GM19023 (cell line): Measurements from ENCODE around the gene FAM184B.
"Not testable (repeated sequence)": the region's sequence is repeated elsewhere in the genome, so short reads cannot be mapped to it uniquely, and the experiment has no call there.

Experiments used
- ATAC-seq: cut with Tn5 transposase; IDR thresholded peaks from one replicate; pipeline ENCODE4 v1.9.1; 2021; ENCODE audit warnings: mild to moderate bottlenecking, moderate library complexity; ENCODE audit not compliant: unreplicated experiment

The FAM184B gene

GRCh38 chr4:17721496-17722355 lies 59.7 kb downstream of the FAM184B start:
- ATAC-seq: no peak

GRCh38 chr4:17719106-17719505 lies 62.3 kb downstream of the FAM184B start:
- no peak for ATAC-seq

DNA sequence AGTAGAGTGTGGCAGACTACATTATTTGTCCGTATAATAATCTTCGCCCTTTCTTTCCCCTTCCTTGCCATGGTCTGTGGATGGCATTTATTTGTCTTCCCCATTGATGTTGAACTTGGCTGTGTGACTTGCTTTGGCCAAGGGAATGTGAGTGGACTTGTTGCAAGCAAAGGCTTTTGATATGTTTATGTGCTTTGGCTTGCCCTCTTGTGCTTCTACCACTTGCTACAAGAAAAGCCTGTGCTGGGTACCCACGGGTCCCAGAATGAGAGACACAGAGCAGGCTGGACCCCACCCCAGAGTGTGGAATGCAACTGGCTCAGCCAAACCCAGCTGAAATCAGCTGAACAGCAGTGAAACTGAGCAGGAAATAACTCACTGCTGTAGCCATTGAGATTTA lies 63.0 kb downstream of the FAM184B start:
- ATAC-seq: no peak

GRCh38 chr4:17717301-17717700 lies 64.1 kb downstream of the FAM184B start:
- no peak for ATAC-seq

- no peak for ATAC-seq
Measured at GRCh38 chr4:17715511-17715910, 65.9 kb downstream of the FAM184B start.

DNA sequence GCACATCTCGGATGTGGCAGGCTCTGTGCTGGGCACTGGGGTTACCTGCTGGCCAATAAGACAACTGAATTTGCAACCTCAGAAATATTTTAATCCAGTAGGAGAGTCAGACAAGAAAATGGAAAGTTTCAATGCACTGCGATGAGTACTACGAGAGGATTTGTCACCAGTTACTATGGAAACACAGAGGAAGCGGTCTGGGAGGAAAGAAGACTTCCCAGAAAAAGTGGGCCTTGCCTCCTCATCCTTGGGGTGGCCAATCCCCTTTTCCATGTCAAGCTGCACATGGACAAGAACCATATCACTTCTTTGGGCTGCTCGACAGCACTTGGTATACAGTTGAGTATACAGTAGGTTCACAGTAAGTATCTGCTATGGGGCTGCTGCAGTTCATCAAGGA lies 67.6 kb downstream of the FAM184B start:
- ATAC-seq: no peak

- ATAC-seq: no peak
Measured at GRCh38 chr4:17712166-17712565, 69.3 kb downstream of the FAM184B start.

DNA sequence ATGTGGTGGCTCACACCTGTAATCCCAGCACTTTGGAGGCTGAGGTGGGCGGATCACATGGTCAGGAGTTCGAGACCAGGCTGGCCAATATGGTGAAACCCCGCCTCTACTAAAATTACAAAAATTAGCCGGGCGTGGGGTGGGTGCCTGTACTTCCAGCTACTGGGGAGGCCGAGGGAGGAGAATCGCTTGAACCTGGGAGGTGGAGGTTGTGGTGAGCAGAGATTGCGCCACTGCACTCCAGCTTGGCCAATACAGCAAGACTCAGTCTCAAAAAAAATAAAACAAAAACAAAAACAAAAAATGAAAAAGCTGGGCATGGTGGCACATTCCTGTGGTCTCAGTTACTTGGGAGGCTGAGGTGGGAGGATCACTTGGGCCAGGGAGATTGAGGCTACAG lies 70.2 kb downstream of the FAM184B start:
- not testable (repeated sequence) for ATAC-seq

DNA sequence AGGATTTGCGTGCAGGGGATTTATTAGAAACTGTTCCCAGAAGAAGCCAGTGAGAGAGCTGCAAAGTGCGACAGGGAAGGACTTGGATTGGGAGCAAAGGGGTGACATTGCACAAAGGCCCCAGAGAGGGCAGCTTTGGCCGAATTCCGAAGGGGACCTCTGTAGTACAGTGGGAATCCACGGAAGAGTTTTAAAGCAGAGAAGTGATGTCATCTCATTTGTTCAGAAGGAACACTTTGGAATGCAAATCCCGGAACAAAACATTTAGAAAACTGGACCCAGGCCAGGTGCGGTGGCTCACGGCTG lies 71.7 kb downstream of the FAM184B start:
- no peak for ATAC-seq

GRCh38 chr4:17708992-17709762 lies 72.2 kb downstream of the FAM184B start:
- ATAC-seq: no peak

- no peak for ATAC-seq
Measured at GRCh38 chr4:17707671-17708070, 73.8 kb downstream of the FAM184B start.

DNA sequence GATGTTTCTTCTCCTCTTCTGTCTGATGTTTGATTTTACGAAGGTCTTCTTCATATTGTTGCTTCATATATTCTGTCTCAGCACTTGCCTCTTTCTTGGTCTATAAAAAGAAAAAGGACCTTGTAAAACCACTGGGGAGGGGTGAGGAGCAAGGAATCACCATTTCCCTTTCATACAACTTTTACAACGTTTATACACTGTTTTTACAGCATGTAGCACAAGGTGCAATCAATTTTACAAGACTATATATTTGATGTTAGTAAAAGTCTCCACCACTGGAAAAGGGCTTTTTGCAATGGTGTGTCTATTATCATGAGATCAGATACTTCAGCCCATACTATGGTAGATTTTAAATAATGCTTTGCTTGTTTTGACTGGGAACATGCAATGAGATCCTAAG lies 76.3 kb downstream of the FAM184B start:
- no peak for ATAC-seq

GRCh38 chr4:17704020-17704650 lies 77.3 kb downstream of the FAM184B start:
- no peak for ATAC-seq

DNA sequence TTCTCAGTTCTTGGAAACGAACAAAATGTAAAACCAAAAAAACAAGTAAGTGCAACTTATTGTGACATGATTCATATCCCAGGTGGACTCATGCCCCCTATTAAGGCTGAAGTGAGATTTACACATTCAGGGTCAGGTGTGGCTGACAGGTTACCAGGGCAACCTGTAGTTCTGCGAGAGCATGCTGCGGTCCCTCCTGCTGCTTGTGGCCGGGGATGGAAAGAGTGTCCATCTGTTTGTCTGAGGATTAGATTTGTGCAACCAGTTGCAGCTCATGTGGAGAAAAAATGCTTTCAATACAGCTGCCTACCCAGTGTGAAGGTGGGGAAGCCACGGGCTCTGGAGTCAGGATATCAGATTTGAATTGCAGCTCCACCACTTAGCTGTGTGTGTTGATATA lies 78.8 kb downstream of the FAM184B start:
- ATAC-seq: no peak

DNA sequence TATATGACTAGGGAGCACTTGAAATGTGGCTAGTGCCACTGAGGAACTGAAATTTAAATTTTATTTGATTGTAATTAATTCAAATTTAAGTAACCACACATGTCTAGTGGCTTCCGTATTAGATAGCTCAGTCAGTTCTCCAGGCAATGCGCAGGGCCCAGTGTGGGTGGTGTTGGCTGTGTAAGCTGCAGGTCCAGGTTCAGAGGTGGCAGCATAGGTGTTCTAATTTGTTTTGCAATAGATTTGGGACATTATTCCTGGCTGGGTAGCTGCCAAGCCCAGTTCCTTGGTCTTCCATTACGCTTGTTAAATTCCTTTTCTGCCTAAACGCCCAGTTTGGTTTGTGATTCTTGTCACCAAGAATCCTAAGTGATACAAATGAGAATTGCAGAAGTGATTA lies 79.5 kb downstream of the FAM184B start:
- no peak for ATAC-seq

DNA sequence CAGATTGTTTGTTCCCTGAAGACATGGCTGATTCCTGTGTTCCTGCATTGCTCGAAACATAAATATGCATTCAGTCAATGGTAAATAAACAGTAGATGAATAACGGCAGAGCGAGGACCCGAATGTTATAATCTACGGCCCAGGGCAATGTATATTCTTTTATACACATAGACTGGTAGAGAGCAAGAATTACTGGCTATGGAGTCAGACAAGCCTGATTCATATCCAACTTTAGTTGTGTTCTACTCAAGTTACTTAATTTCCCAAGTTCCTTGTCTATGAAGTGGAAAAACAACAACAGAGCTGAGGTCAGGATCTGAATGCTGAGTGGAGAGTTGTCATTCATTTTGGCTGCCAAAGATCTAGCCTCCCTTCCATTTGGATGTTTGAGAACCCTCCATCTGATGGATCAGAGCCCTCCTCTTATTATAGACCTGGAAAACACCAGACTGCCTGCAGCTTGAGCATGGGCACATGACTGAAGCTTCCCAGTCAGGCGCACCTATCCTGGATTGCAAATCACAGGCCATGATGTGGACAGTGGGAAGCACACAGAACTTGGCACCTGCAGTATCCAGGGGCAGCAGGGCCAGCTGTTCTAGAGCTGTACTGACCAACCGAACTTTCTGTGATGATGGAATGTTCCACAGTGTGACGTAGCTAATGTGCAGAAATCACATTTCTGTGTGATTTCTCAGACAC lies 80.1 kb downstream of the FAM184B start:
- no peak for ATAC-seq

DNA sequence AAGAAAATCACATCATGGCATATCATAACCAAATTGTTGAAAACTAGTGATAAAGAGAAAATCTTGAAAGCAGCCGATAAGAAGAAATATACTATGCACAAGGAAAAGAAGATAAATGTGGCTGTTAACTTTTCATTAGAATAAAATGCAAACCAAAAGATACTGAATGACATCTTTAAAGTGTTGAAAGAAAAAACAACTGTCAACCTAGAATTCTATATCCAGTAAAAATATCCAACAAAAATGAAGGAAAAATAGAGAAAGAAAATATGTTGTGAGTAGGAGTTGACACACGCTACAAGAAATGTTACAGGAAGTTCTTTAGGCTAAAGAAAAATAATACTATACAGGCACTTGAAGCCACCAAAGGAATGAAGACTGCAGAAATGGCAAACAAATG lies 82.0 kb downstream of the FAM184B start:
- no peak for ATAC-seq

DNA sequence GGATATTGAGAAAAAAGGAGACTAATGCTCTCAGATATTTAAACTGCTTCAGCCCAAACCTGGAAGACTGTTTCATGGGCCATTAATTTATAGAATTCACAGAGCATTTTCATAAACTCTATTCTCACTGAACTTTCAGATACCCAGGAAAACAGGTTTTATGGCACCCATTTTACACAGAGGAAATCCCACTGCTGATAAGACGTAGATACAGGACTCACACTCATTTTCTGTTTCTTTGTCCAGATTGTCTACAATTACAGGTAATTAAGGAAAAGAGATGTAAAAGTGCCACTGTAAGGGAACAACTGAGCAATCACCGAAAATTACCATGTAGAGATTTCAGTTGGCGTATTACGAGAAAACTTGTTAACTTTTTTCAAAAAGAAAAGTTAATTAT lies 83.3 kb downstream of the FAM184B start:
- ATAC-seq: no peak

DNA sequence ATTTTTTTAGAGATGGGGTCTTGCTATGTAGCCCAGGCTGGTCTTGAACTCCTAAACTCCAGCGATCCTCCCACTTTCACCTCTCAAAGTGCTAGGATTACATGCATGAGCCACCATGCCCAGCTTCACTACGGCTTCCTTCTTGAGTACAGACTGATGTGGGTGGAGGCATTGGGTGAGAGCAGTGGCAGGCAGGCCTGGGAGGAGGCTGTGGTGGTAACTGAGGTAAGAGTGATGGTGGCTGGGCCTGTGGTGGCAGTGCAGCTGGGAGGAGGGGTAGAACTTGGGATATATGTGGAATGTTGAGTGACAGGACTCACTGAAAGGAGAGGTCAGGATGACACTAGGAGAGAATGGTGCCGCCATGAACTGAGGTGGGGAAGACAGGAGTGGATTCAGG lies 86.1 kb downstream of the FAM184B start:
- ATAC-seq: no peak

- no peak for ATAC-seq
Measured at GRCh38 chr4:17694552-17694951, 86.9 kb downstream of the FAM184B start.

GRCh38 chr4:17690898-17691297 lies 90.5 kb downstream of the FAM184B start:
- no peak for ATAC-seq
